Muscle layer of colon (tissue), 2 donors: Measurements from ENCODE around the gene ZBTB17.

Experiments
- H3K27ac ChIP-seq: one replicate; pipeline ENCODE4 v1.7.0; 2013; ENCODE audit warnings: low read depth, mild to moderate bottlenecking, low read length, moderate library complexity
- H3K27me3 ChIP-seq, 2 donors: one replicate each; pipeline ENCODE4 v1.7.0; 2013; ENCODE audit warnings: low read length in 2 of 2, mild to moderate bottlenecking in 2 of 2; ENCODE audit not compliant: insufficient read depth in 2 of 2, control insufficient read depth in 1 of 2
- H3K36me3 ChIP-seq: one replicate; pipeline ENCODE4 v1.7.0; 2013; ENCODE audit warnings: mild to moderate bottlenecking, low read length; ENCODE audit not compliant: insufficient read depth
- H3K4me1 ChIP-seq: one replicate; pipeline ENCODE4 v1.7.0; 2013; ENCODE audit warnings: mild to moderate bottlenecking, low read length; ENCODE audit not compliant: insufficient read depth
- H3K4me3 ChIP-seq, 2 donors: one replicate each; pipeline ENCODE4 v1.7.0; 2013; ENCODE audit warnings: low read length in 2 of 2, low read depth in 1 of 2, mild to moderate bottlenecking in 1 of 2, moderate library complexity in 1 of 2
- H3K9ac ChIP-seq: one replicate; pipeline ENCODE4 v1.7.0; 2013; ENCODE audit warnings: low read length
- H3K9me3 ChIP-seq: one replicate; pipeline ENCODE4 v1.7.0; 2013; ENCODE audit warnings: mild to moderate bottlenecking, low read length
- donor health status: abdominal sarcoma.
- donor health status: Adenocarcinoma of cecum.

Gene ZBTB17

DNA sequence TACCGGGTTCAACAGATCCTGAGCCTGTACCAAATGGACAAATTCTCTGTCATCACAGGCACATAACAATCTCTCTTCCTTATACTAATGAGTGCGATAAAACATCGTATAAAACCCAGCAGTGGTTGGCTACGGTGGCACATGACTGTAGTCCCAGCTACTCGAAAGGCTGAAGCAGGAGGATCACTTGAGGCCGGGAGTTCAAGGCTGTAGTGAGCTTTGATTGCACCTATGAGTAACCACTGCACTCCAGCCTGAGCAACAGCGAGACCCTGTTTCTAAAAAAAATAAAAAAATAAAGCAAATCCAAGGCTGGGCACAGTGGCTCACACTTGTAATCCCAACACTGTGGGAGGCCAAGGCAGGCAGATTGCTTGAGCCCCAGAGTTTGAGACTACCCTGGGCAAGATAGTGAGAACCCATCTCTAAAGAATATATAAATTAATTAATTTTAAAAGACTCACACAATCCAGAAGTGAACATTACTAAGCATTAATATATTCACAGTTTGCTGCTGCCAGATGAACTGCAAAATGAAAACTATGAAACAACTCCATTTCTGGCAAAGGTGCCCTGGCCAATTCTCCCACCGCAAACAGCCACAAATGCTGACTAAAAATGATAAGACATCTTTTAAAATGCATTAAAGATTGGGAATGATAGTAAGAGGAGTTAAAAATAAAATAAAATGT lies 13.1 kb downstream of the ZBTB17 start:
- H3K9ac ChIP-seq: no peak overlapping the region
- H3K36me3 ChIP-seq: no peaks in the 10 kb centered on the region
- peak overlapping the region; percentile 10 for H3K27ac ChIP-seq
- peaks cover 34% of the 10 kb centered on the region for H3K4me1 ChIP-seq
- no peak overlapping the region for H3K4me3 ChIP-seq
- no peaks in the 10 kb centered on the region for H3K9me3 ChIP-seq
- no peaks in the 10 kb centered on the region for H3K27me3 ChIP-seq

DNA sequence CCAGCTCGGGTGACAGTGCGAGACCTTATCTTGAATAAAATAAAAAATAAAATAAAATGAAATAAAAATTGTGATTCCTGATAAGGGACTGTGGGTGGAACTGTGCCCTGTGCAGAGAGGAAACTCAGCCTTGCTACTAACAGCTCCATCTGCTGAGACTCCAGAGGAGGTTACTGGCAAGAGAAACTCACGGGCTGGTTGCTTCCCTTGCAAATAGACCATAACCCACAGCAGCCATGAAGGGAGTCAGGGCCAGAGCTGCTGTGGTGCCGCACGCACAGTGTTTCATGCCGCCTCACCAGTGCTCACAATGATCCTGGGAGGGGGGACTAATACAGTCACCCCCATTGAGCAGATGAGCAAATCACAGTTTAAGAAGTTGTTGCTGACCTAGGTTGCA lies 13.7 kb downstream of the ZBTB17 start:
- Histone ChIP-seq H3K4me1 (peaks cover 35% of the 10 kb centered on the region), H3K27ac (no peak overlapping the region), H3K27me3 (no peaks in the 10 kb centered on the region), H3K9me3 (no peaks in the 10 kb centered on the region), H3K36me3 (no peaks in the 10 kb centered on the region), H3K9ac (no peak overlapping the region), H3K4me3 (no peak overlapping the region)

DNA sequence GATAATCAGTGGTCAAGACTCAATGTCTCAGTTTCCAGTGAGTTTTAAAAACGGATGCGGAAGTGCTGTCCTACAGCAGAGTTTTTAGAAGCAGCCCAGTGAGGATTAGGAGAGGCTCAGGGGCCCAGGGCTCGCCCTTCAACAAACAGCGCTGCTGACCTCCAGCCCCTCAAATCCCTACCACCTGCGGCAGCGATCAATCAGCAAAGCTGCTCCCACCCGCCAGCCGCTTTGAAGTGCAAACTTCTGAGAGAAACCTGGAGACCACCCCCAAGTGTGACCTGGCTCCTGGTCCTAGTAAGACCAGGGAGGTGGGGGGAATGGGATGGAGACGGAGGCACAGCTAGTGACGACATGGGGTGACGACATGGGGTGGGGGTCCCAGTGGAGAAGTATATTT lies 14.4 kb downstream of the ZBTB17 start:
- H3K9ac ChIP-seq: no peak overlapping the region
- H3K36me3 ChIP-seq: no peaks in the 10 kb centered on the region
- no peak overlapping the region for H3K4me3 ChIP-seq
- H3K4me1 ChIP-seq: peaks cover 36% of the 10 kb centered on the region
- no peaks in the 10 kb centered on the region for H3K9me3 ChIP-seq
- no peaks in the 10 kb centered on the region for H3K27me3 ChIP-seq
- H3K27ac ChIP-seq: no peak overlapping the region

- H3K4me3 ChIP-seq: no peak overlapping the region
- H3K4me1 ChIP-seq: peaks cover 36% of the 10 kb centered on the region
- H3K27me3 ChIP-seq: no peaks in the 10 kb centered on the region
- H3K27ac ChIP-seq: no peak overlapping the region
- H3K9ac ChIP-seq: no peak overlapping the region
- H3K9me3 ChIP-seq: no peaks in the 10 kb centered on the region
- H3K36me3 ChIP-seq: no peaks in the 10 kb centered on the region
Measured at GRCh38 chr1:15960808-15961207, 15.1 kb downstream of the ZBTB17 start.

DNA sequence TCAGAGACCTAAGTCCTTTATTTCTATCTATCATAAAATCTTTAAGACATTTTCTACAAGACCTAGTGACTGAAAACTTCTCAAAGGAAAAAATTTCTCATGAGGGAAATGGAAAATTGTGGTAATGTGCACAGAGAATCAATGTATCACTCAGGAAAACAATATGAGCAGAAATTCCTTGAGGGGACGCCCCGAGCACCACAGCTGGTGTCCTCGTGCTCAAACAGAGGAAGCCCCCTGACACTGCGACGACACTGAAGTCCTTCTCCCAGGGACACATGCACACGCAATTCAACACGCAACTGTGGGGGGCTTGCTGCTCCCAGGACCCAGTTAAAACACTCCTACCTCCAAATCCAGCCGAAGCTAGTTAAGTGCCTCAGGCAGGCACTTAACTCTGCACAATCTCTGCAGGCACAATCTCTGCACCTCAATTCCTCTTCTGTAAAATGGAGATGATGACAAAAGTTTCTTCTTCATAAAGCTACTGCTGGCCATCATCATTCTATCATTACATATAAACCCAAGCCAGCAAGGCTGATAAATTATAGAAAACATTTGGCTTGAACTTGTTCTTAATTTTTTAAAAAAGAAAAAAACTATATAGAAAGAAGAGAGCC lies 16.0 kb downstream of the ZBTB17 start:
- no peaks in the 10 kb centered on the region for H3K9me3 ChIP-seq
- peaks cover 32% of the 10 kb centered on the region for H3K4me1 ChIP-seq
- H3K9ac ChIP-seq: no peak overlapping the region
- no peak overlapping the region for H3K27ac ChIP-seq
- no peaks in the 10 kb centered on the region for H3K27me3 ChIP-seq
- no peaks in the 10 kb centered on the region for H3K36me3 ChIP-seq
- H3K4me3 ChIP-seq: no peak overlapping the region

DNA sequence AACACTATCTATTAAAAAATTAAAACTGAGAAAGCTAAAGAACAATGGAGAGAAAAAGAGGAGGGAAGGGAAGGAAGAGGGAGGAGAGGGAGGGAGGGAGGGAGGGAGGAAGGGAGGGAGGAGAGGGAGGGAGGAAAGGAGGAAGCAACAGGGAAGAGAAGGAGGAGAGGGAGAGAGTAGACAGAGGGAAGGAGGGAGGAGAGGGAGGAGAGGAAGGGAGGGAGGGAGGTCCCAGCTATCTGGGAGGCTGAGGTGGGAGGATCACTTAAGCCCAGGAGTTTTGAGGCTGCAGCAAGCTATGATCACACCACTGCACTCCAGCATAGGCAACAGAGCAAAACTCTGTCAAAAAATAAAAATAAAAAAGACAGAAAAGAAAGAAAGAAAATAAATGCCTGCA lies 16.5 kb downstream of the ZBTB17 start:
- no peaks in the 10 kb centered on the region for H3K36me3 ChIP-seq
- no peaks in the 10 kb centered on the region for H3K9me3 ChIP-seq
- H3K4me1 ChIP-seq: peaks cover 32% of the 10 kb centered on the region
- no peak overlapping the region for H3K9ac ChIP-seq
- no peak overlapping the region for H3K4me3 ChIP-seq
- H3K27ac ChIP-seq: no peak overlapping the region
- no peaks in the 10 kb centered on the region for H3K27me3 ChIP-seq

GRCh38 chr1:15958793-15959192 lies 17.1 kb downstream of the ZBTB17 start:
- Histone ChIP-seq H3K9ac (no peak overlapping the region), H3K27ac (no peak overlapping the region), H3K4me1 (peaks cover 29% of the 10 kb centered on the region), H3K27me3 (no peaks in the 10 kb centered on the region), H3K9me3 (no peaks in the 10 kb centered on the region), H3K36me3 (no peaks in the 10 kb centered on the region), H3K4me3 (no peak overlapping the region)

- Histone ChIP-seq H3K36me3 (no peaks in the 10 kb centered on the region), H3K9ac (no peak overlapping the region), H3K4me3 (no peak overlapping the region), H3K27ac (no peak overlapping the region), H3K27me3 (no peaks in the 10 kb centered on the region), H3K9me3 (no peaks in the 10 kb centered on the region), H3K4me1 (peaks cover 28% of the 10 kb centered on the region)
Measured at GRCh38 chr1:15958111-15958510, 17.8 kb downstream of the ZBTB17 start.

GRCh38 chr1:15957221-15958095 lies 18.4 kb downstream of the ZBTB17 start:
- no peaks in the 10 kb centered on the region for H3K36me3 ChIP-seq
- no peaks in the 10 kb centered on the region for H3K9me3 ChIP-seq
- no peaks in the 10 kb centered on the region for H3K27me3 ChIP-seq
- H3K4me3 ChIP-seq: no peak overlapping the region
- no peak overlapping the region for H3K27ac ChIP-seq
- peaks cover 31% of the 10 kb centered on the region for H3K4me1 ChIP-seq
- no peak overlapping the region for H3K9ac ChIP-seq

DNA sequence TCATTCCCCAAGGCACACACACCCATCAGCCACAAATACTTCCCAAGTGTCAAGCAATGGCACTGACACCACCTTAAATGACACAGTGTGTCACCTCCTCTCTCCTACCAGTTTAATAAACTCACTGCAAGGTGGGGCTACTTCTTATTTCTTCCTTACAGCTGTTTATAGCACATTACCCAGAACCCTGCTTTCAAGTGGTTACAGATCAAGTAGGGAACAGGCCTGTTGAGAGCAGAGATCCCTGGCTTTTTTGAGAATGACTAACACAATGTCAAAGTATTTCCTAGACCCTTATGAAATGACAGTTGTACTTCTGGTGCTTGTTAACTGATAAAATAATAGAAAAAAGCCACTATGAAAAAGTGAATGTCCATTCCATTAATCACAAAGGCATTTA lies 19.8 kb downstream of the ZBTB17 start:
- Histone ChIP-seq H3K4me3 (no peak overlapping the region), H3K9ac (no peak overlapping the region), H3K4me1 (peaks cover 44% of the 10 kb centered on the region), H3K27ac (peak overlapping the region; percentile 16), H3K27me3 (no peaks in the 10 kb centered on the region), H3K9me3 (no peaks in the 10 kb centered on the region), H3K36me3 (no peaks in the 10 kb centered on the region)

DNA sequence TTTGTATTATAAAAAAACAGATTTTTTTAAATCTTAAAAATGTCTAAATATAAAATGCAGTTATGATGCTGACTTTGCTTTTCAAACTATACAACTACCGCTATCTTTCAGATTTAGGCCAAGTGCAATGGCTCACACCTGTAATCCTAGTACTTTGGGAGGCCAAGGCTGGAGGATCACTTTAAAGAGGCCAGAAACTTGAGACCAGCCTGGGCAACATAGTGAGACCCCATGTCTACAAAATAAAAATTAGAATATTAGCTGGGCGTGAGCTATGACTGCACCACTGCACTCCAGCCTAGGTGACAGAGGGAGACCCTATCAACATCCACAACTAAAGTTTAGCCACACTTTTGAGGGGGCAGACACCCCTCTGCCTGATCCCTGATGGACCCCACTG lies 20.3 kb downstream of the ZBTB17 start:
- H3K9ac ChIP-seq: no peak overlapping the region
- H3K9me3 ChIP-seq: no peaks in the 10 kb centered on the region

More for the DNA sequence above, 20.3 kb downstream of the ZBTB17 start:
- no peaks in the 10 kb centered on the region for H3K27me3 ChIP-seq
- peaks cover 50% of the 10 kb centered on the region for H3K4me1 ChIP-seq
- no peak overlapping the region for H3K4me3 ChIP-seq
- H3K36me3 ChIP-seq: no peaks in the 10 kb centered on the region
- no peak overlapping the region for H3K27ac ChIP-seq
